K562 (cell line): Measurements from ENCODE around the gene SPRING1. TPM values are rescaled to one million over a fixed set of nuclear protein-coding genes. Genes with fewer than 3 reads are reported as not detected.

ENCODE experiments used
- CTCF ChIP-seq, 3 experiments: IDR thresholded peaks in 2 of 3; conservative IDR thresholded peaks in 1 of 3; 2 replicates each; pipeline ENCODE4 v1.5.1; 2011 to 2012; ENCODE audit warnings: low read length in 3 of 3, mild to moderate bottlenecking in 3 of 3, control low read depth in 2 of 3, improper control_type of control experiment in 1 of 3, inconsistent platforms in 1 of 3, low read depth in 1 of 3, mixed read lengths in 1 of 3, moderate library complexity in 1 of 3; ENCODE audit not compliant: insufficient read depth in 2 of 3
- DEAF1 ChIP-seq: fragments of 450-650 bp; formaldehyde crosslinking; IDR thresholded peaks from 2 replicates; pipeline ENCODE4 v1.4.0; 2020; ENCODE audit warnings: mild to moderate bottlenecking, moderate library complexity
- ELF2 ChIP-seq: fragments of 250-450 bp; sonication (Bioruptor Pico); IDR thresholded peaks from 2 replicates; pipeline ENCODE4 v1.5.0; 2021; ENCODE audit warnings: mild to moderate bottlenecking
- KHSRP ChIP-seq: fragments of 450-650 bp; IDR thresholded peaks from 2 replicates; pipeline ENCODE4 v1.6.1; 2017
- MCM7 ChIP-seq, 2 experiments: fragments of 450-650 bp; IDR thresholded peaks; 2 replicates each; pipeline ENCODE4 v1.6.1; 2016 to 2018
- POLR2A ChIP-seq: fragments of 450-650 bp; conservative IDR thresholded peaks from 2 replicates; pipeline ENCODE4 v1.6.1; 2016
- REST ChIP-seq, 2 experiments: fragments of 450-650 bp; formaldehyde crosslinking in 1 of 2; IDR thresholded peaks; 2 replicates each; pipeline versions ENCODE4 v1.4.0 to v1.6.1; 2014 to 2020; ENCODE audit warnings: mild to moderate bottlenecking in 2 of 2, borderline replicate concordance in 1 of 2, low read depth in 1 of 2
- SMARCB1 ChIP-seq: IDR thresholded peaks from 2 replicates; pipeline ENCODE4 v1.6.1; 2011; ENCODE audit warnings: improper control_type of control experiment, low read depth; ENCODE audit not compliant: insufficient read length
- SMC3 ChIP-seq: conservative IDR thresholded peaks from 2 replicates; pipeline ENCODE4 v1.6.1; 2011; ENCODE audit warnings: low read depth, low read length, improper control_type of control experiment; ENCODE audit not compliant: insufficient read depth
- SRF ChIP-seq, 2 experiments: fragments of 250-450, 450-650 bp in 1 of 2; sonication (Bioruptor Pico) in 1 of 2; sonication (generic) in 1 of 2; formaldehyde crosslinking; IDR thresholded peaks; 2 replicates each; pipeline versions ENCODE4 v1.5.0 to v1.5.1; 2020 to 2022; ENCODE audit warnings: mild to moderate bottlenecking in 1 of 2, missing genetic modification reagents in 1 of 2
- ZBTB5 ChIP-seq: fragments of 450-650 bp; IDR thresholded peaks from 2 replicates; pipeline ENCODE4 v1.6.1; 2017; ENCODE audit warnings: antibody characterized with exemption
- ZFPM2 ChIP-seq: fragments of 250-450 bp; sonication (Bioruptor Pico); IDR thresholded peaks from 2 replicates; pipeline ENCODE4 v1.5.1; 2022; ENCODE audit warnings: mild to moderate bottlenecking
- ZNF12 ChIP-seq: sonication (generic); formaldehyde crosslinking; IDR thresholded peaks from 2 replicates; pipeline ENCODE4 v1.4.0; 2020; ENCODE audit warnings: mild to moderate bottlenecking, missing genetic modification reagents
- ZNF174 ChIP-seq: fragments of 250-450 bp; sonication (Bioruptor Pico); IDR thresholded peaks from 2 replicates; pipeline ENCODE4 v1.4.0; 2020; ENCODE audit warnings: mild to moderate bottlenecking
- ZNF444 ChIP-seq: fragments of 250-450 bp; sonication (Bioruptor Pico); IDR thresholded peaks from 2 replicates; pipeline ENCODE4 v1.4.0; 2020; ENCODE audit warnings: mild to moderate bottlenecking, moderate library complexity
- ZNF764 ChIP-seq: fragments of 250-450 bp; sonication (Bioruptor Pico); IDR thresholded peaks from 2 replicates; pipeline ENCODE4 v1.4.0; 2020; ENCODE audit warnings: low read depth, mild to moderate bottlenecking, moderate library complexity
- polyA plus RNA-seq, 8 experiments: library from polyadenylated mRNA; depleted of rRNA in 4 of 8; stranded (reverse) in 5 of 8; unstranded in 3 of 8; fragments of >200 nt; fragmentation: Nextera tagmentation in 2 of 8; fragmentation: Illumina TruSeq in 1 of 8; extraction: Ambion mirVana in 2 of 8; extraction: Trizol in 1 of 8; gene quantifications; 2 replicates each; pipeline versions ENCODE4 v1.2.1 to v1.2.3, GENCODE V29; 2011 to 2014; ENCODE audit warnings: inconsistent platforms in 1 of 8, missing spikeins in 1 of 8
- total RNA-seq, 7 experiments: library from RNA; depleted of rRNA in 6 of 7; stranded (reverse); fragments of >200 nt in 6 of 7; fragmentation: Illumina TruSeq in 2 of 7; extraction: Trizol in 2 of 7; gene quantifications; 2 replicates each; pipeline versions ENCODE4 v1.2.1 to v1.2.3, GENCODE V29; 2011 to 2021; ENCODE audit warnings: low replicate concordance in 1 of 7

Gene SPRING1
- total and polyA plus RNA-seq, 9 of the 15 experiments (the other 6 are each of a cell fraction or from before 2014, with no cell fraction given) = 1.1 to 20.0 (median 8.0) TPM

- TF ChIP-seq REST (IDR thresholded peaks at IDR 0.05; ENCODE audit: borderline replicate concordance) (peak; percentile 58; the same call in 1 of the 2 replicates), REST (CRISPR knock-in tag; IDR thresholded peaks at IDR 0.05; ENCODE audit: low read depth) (no peak), ZNF764 (no peak), POLR2A (no peak), ZNF174 (no peak), SMC3 (peak; percentile 48; the same call in 1 of the 2 replicates), ZFPM2 (CRISPR knock-in tag) (no peak), DEAF1 (CRISPR knock-in tag) (peak; percentile 48; the same call in 1 of the 2 replicates), SRF (CRISPR knock-in tag; IDR thresholded peaks at IDR 0.05) (no peak), CTCF (IDR thresholded peaks at IDR 0.05 in 2 of 3, conservative IDR thresholded peaks at IDR 0.05 in 1 of 3; ENCODE audit: insufficient read depth in 2 of 3, low read depth in 1 of 3, low read length in 3 of 3) (peak; percentile 71 to 80 (median 77)), ZNF12 (CRISPR knock-in tag) (no peak), ZNF444 (no peak), ELF2 (no peak), KHSRP (no peak), SMARCB1 (no peak), ZBTB5 (no peak), MCM7 (IDR thresholded peaks at IDR 0.05) (no peak)
Measured at GRCh38 chr12:116697305-116697704, 40.6 kb downstream of the SPRING1 start (continued).
